Measurements from ENCODE around the gene TM4SF18. TPM values are rescaled to one million over a fixed set of nuclear protein-coding genes. Genes with fewer than 3 reads are reported as not detected.

Gene TM4SF18
- total and polyA plus RNA-seq, 9 donors = 10.0 to 18.7 (median 13.5) TPM

- Histone ChIP-seq H3K27ac (ENCODE audit: low read length) (no peak overlapping the region), H3K36me3 (ENCODE audit: control insufficient read depth, insufficient read depth, low read length) (peaks cover 2% of the 10 kb centered on the region), H3K27me3 (ENCODE audit: control insufficient read depth, insufficient read depth, low read length) (no peaks in the 10 kb centered on the region), H3K4me1 (ENCODE audit: control insufficient read depth, insufficient read depth, low read length) (no peaks in the 10 kb centered on the region), H3K4me3 (ENCODE audit: low read length) (no peak overlapping the region), H3K9me3 (replicated peaks; ENCODE audit: control insufficient read depth, low read depth, low read length) (no peaks in the 10 kb centered on the region)
- DNase-seq = no peak
- WGBS (ENCODE audit: insufficient coverage) = 100% methylated on average over 2 of the region's 6 CpGs
Observed at GRCh38 chr3:149368674-149369497, 35.5 kb upstream of the TM4SF18 start.

DNA sequence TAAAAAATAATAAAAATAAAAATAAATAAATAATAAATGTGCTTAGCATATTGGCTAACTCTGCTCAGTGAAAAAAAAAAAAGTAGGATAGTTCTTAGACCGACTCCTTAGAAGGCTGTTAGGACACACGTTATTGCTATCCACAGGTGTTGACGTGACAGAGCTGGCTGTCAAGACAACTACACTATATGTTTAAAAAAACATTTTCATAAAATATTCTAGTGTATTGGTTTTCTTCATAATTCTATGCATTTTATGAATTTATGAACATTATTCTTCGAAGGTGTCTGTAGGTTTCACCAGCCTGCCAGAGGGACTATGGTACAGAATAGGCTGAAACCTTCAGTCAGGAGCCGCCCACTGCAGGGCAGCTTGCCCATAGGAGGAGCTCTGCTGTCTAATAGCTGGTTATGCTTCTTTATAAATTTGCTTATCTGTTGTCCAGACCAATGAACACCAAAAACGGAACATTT is 34.8 kb upstream of the TM4SF18 start:
- Histone ChIP-seq H3K4me3 (ENCODE audit: low read length) (no peak overlapping the region), H3K9me3 (replicated peaks; ENCODE audit: control insufficient read depth, low read depth, low read length) (no peaks in the 10 kb centered on the region), H3K27ac (ENCODE audit: low read length) (no peak overlapping the region), H3K36me3 (ENCODE audit: control insufficient read depth, insufficient read depth, low read length) (peaks cover 2% of the 10 kb centered on the region), H3K27me3 (ENCODE audit: control insufficient read depth, insufficient read depth, low read length) (no peaks in the 10 kb centered on the region), H3K4me1 (ENCODE audit: control insufficient read depth, insufficient read depth, low read length) (no peaks in the 10 kb centered on the region)
- no CpG with 5 or more reads among the region's 6 CpGs for WGBS (ENCODE audit: insufficient coverage)
- DNase-seq = no peak

DNA sequence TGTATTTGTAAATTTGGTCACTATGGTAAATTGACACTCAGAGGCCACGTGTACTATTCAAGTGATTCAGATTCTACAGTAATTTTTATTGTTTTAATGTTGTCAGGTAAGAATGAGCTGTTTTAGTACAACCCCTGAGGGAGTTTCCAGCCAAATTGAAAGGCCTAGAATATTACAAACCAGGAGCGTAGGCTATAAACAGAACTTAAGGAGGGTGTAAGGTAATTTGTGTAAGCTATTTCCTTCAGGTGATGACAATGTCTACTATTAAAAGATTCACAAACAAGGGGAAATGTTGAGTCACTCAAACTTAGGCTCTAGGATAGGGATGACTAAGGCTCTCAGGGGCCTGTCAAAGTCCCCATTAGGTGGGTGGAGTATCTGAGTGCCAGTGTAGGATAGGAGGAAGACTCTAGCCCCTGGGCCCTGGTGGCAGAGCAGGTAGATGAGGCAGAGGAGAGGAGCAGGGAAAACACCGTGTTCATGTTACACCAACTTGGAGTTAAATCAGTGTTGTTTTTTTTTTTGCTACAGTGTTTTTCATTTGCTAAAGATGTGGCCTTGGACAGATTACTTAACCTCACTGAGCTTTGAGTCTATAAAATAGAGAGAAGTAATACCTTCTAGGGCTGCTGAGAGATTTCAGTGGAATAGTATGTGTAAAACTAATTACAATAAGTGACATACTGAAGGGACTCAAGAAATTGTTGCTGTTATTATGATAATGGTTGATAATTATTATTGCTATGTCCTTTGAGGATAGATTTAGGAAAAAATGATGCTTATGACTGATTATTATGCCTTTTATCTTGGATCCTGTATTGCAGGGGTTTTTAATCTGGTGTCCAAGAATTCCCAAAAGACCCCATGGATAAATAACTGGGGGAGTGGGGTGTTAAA is 33.8 kb upstream of the TM4SF18 start:
- Histone ChIP-seq H3K27me3 (ENCODE audit: control insufficient read depth, insufficient read depth, low read length) (no peaks in the 10 kb centered on the region), H3K27ac (ENCODE audit: low read length) (no peak overlapping the region), H3K4me1 (ENCODE audit: control insufficient read depth, insufficient read depth, low read length) (peaks cover 2% of the 10 kb centered on the region), H3K36me3 (ENCODE audit: control insufficient read depth, insufficient read depth, low read length) (peaks cover 2% of the 10 kb centered on the region), H3K9me3 (replicated peaks; ENCODE audit: control insufficient read depth, low read depth, low read length) (no peaks in the 10 kb centered on the region), H3K4me3 (ENCODE audit: low read length) (no peak overlapping the region)
- 43% methylated on average over 1 of the region's 3 CpGs for WGBS (ENCODE audit: insufficient coverage)
- DNase-seq = no peak

DNA sequence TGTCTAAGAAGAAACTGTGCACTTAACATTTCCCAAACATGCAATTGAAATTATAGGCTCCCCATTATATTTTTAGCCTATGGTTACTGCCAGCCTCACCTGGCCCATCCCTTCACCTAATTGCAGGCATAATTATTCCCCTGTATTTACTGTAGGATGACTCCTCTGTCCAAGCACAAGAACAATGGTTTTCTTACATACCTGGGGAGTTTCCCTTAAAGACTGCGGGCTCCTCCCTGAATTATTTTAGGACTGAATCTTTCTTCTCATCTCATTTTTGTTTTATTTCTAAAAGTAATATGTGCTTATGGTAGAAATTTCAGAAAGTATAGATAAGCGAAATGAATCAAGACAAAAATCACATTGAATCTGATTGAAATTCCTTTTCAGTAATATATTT is 32.6 kb upstream of the TM4SF18 start:
- H3K27ac ChIP-seq (ENCODE audit: low read length) = no peak overlapping the region
- no peak overlapping the region for H3K4me3 ChIP-seq (ENCODE audit: low read length)
- WGBS (ENCODE audit: insufficient coverage) = no CpG with 5 or more reads among the region's 2 CpGs
- peaks cover 2% of the 10 kb centered on the region for H3K4me1 ChIP-seq (ENCODE audit: control insufficient read depth, insufficient read depth, low read length)
- H3K27me3 ChIP-seq (ENCODE audit: control insufficient read depth, insufficient read depth, low read length) = no peaks in the 10 kb centered on the region
- DNase-seq = no peak
- no peaks in the 10 kb centered on the region for H3K9me3 ChIP-seq (replicated peaks; ENCODE audit: control insufficient read depth, low read depth, low read length)
- H3K36me3 ChIP-seq (ENCODE audit: control insufficient read depth, insufficient read depth, low read length) = no peaks in the 10 kb centered on the region

DNA sequence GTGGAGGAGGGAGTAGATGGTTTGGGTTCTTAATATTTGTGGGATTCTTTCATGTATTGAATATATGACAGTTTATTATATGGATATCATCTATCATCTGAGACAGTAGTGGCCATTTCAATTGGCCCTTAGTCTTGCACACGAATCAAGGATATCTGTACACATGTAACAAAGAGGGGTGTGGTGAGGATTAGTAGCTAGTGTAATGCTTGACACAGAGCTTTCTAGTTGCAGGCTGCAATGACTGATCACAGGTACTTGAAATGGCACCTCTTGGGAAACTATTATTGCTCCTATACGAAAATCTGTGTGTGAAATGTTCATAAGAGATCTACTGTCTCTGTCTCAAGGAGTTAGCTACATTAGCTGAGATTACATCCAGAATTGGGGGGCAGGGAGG is 31.2 kb upstream of the TM4SF18 start:
- H3K9me3 ChIP-seq (replicated peaks; ENCODE audit: control insufficient read depth, low read depth, low read length) = no peaks in the 10 kb centered on the region
- H3K27ac ChIP-seq (ENCODE audit: low read length) = no peak overlapping the region
- H3K36me3 ChIP-seq (ENCODE audit: control insufficient read depth, insufficient read depth, low read length) = no peaks in the 10 kb centered on the region
- H3K4me3 ChIP-seq (ENCODE audit: low read length) = no peak overlapping the region
- no peaks in the 10 kb centered on the region for H3K27me3 ChIP-seq (ENCODE audit: control insufficient read depth, insufficient read depth, low read length)
- WGBS (ENCODE audit: insufficient coverage) = 80% methylated on average over 2 of the region's 2 CpGs
- H3K4me1 ChIP-seq (ENCODE audit: control insufficient read depth, insufficient read depth, low read length) = peaks cover 2% of the 10 kb centered on the region
- no peak for DNase-seq

DNA sequence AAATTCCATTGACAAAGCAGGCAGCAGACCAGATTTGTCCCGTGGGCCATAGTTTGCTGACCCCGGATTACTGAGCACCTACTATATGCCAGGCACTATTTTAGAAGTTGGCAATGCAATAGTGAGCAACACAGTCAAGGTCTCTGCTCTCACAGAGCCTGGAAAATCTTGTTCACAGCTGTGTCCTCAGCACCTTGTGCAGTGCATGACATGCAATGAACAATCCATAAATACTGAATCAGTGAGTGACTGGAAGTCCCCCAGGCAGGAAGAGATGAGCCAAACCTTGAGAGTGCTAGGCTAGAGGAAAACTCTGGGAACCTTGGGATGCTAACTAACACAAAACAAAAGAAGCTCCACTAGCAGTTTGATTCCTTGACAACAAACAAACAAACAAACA is 29.6 kb upstream of the TM4SF18 start:
- H3K4me3 ChIP-seq (ENCODE audit: low read length) = no peak overlapping the region
- whole genome bisulfite sequencing (ENCODE audit: insufficient coverage) = 40% methylated on average over 1 of the region's 2 CpGs
- no peaks in the 10 kb centered on the region for H3K9me3 ChIP-seq (replicated peaks; ENCODE audit: control insufficient read depth, low read depth, low read length)
- H3K4me1 ChIP-seq (ENCODE audit: control insufficient read depth, insufficient read depth, low read length) = peaks cover 2% of the 10 kb centered on the region
- no peaks in the 10 kb centered on the region for H3K27me3 ChIP-seq (ENCODE audit: control insufficient read depth, insufficient read depth, low read length)
- H3K27ac ChIP-seq (ENCODE audit: low read length) = no peak overlapping the region
- DNase-seq = peak; percentile 29
- no peaks in the 10 kb centered on the region for H3K36me3 ChIP-seq (ENCODE audit: control insufficient read depth, insufficient read depth, low read length)

GRCh38 chr3:149362366-149362765 is 28.9 kb upstream of the TM4SF18 start:
- no peaks in the 10 kb centered on the region for H3K36me3 ChIP-seq (ENCODE audit: control insufficient read depth, insufficient read depth, low read length)
- no peaks in the 10 kb centered on the region for H3K27me3 ChIP-seq (ENCODE audit: control insufficient read depth, insufficient read depth, low read length)
- H3K9me3 ChIP-seq (replicated peaks; ENCODE audit: control insufficient read depth, low read depth, low read length) = no peaks in the 10 kb centered on the region
- peaks cover 2% of the 10 kb centered on the region for H3K4me1 ChIP-seq (ENCODE audit: control insufficient read depth, insufficient read depth, low read length)
- DNase-seq = no peak
- no peak overlapping the region for H3K4me3 ChIP-seq (ENCODE audit: low read length)
- 45% methylated on average over 3 of the region's 5 CpGs for WGBS (ENCODE audit: insufficient coverage)
- no peak overlapping the region for H3K27ac ChIP-seq (ENCODE audit: low read length)

DNA sequence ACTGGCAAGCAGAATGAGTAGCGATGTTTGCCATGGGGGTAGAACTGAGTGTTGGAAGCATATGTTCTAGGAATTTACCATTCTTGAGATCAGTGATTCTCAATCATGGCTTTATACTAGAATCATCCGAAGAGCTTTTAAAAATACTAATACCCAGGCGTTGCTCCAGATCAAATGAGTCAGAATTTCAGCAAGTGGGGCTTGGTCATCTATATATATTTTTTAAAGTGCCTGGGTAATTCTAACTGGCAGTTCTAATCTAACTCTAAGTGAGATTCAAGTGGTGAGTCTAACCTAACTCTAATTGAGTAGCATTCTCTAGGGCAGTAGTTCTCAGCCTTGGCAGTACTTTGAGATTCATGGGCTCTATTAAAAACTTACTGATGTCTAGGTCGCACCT is 23.2 kb upstream of the TM4SF18 start:
- Histone ChIP-seq H3K36me3 (ENCODE audit: control insufficient read depth, insufficient read depth, low read length) (no peaks in the 10 kb centered on the region), H3K27me3 (ENCODE audit: control insufficient read depth, insufficient read depth, low read length) (no peaks in the 10 kb centered on the region), H3K4me1 (ENCODE audit: control insufficient read depth, insufficient read depth, low read length) (no peaks in the 10 kb centered on the region), H3K27ac (ENCODE audit: low read length) (no peak overlapping the region), H3K9me3 (replicated peaks; ENCODE audit: control insufficient read depth, low read depth, low read length) (no peaks in the 10 kb centered on the region), H3K4me3 (ENCODE audit: low read length) (no peak overlapping the region)
- WGBS (ENCODE audit: insufficient coverage) = no CpG with 5 or more reads among the region's 4 CpGs
- DNase-seq = no peak

- whole genome bisulfite sequencing (ENCODE audit: insufficient coverage) = 71% methylated on average over 3 of the region's 6 CpGs
- Histone ChIP-seq H3K4me3 (ENCODE audit: low read length) (no peak overlapping the region), H3K9me3 (replicated peaks; ENCODE audit: control insufficient read depth, low read depth, low read length) (no peaks in the 10 kb centered on the region), H3K27ac (ENCODE audit: low read length) (no peak overlapping the region), H3K4me1 (ENCODE audit: control insufficient read depth, insufficient read depth, low read length) (no peaks in the 10 kb centered on the region), H3K36me3 (ENCODE audit: control insufficient read depth, insufficient read depth, low read length) (no peaks in the 10 kb centered on the region), H3K27me3 (ENCODE audit: control insufficient read depth, insufficient read depth, low read length) (no peaks in the 10 kb centered on the region)
- DNase-seq = no peak
Observed at GRCh38 chr3:149356044-149356592, 22.7 kb upstream of the TM4SF18 start.

- Histone ChIP-seq H3K36me3 (ENCODE audit: control insufficient read depth, insufficient read depth, low read length) (no peaks in the 10 kb centered on the region), H3K27ac (ENCODE audit: low read length) (no peak overlapping the region), H3K9me3 (replicated peaks; ENCODE audit: control insufficient read depth, low read depth, low read length) (no peaks in the 10 kb centered on the region), H3K27me3 (ENCODE audit: control insufficient read depth, insufficient read depth, low read length) (no peaks in the 10 kb centered on the region), H3K4me3 (ENCODE audit: low read length) (no peak overlapping the region), H3K4me1 (ENCODE audit: control insufficient read depth, insufficient read depth, low read length) (no peaks in the 10 kb centered on the region)
- WGBS (ENCODE audit: insufficient coverage) = no CpG with 5 or more reads among the region's 1 CpG
- no peak for DNase-seq
Observed at GRCh38 chr3:149353581-149354184, 20.2 kb upstream of the TM4SF18 start.
